ENCODE data around the gene PALLD.
"Not testable (repeated sequence)": the region's sequence is repeated elsewhere in the genome, so short reads cannot be mapped to it uniquely, and the experiment has no call there.

The PALLD gene

GRCh38 chr4:168498251-168498650, 1.4 kb downstream of the PALLD start:
- no peak for DNase-seq

- no peak for DNase-seq
These were observed 2.4 kb downstream of the PALLD start for GRCh38 chr4:168499241-168499640.

- no peak for DNase-seq
These were observed 4.6 kb downstream of the PALLD start for GRCh38 chr4:168501407-168501806.

GRCh38 chr4:168502861-168503260, 6.0 kb downstream of the PALLD start:
- no peak for DNase-seq

GRCh38 chr4:168503652-168504362, 7.0 kb downstream of the PALLD start:
- no peak for DNase-seq

GRCh38 chr4:168504526-168504925, 7.7 kb downstream of the PALLD start:
- DNase-seq, result no peak

- DNase-seq, result no peak
These were observed 9.2 kb downstream of the PALLD start for GRCh38 chr4:168506014-168506413.

GRCh38 chr4:168507178-168507815, 10.4 kb downstream of the PALLD start:
- no peak for DNase-seq

- DNase-seq, result no peak
These were observed 11.8 kb downstream of the PALLD start for GRCh38 chr4:168508683-168509082.

- no peak for DNase-seq
These were observed 12.9 kb downstream of the PALLD start for GRCh38 chr4:168509786-168510185.

- no peak for DNase-seq
These were observed 15.1 kb downstream of the PALLD start for GRCh38 chr4:168511780-168512489.

GRCh38 chr4:168513826-168514225, 17.0 kb downstream of the PALLD start:
- DNase-seq, result not testable (repeated sequence)

GRCh38 chr4:168514249-168514852, 17.5 kb downstream of the PALLD start:
- no peak for DNase-seq

- DNase-seq, result no peak
These were observed 18.6 kb downstream of the PALLD start for GRCh38 chr4:168515222-168516011.

- no peak for DNase-seq
These were observed 20.0 kb downstream of the PALLD start for GRCh38 chr4:168516841-168517240.

GRCh38 chr4:168519576-168519975, 22.7 kb downstream of the PALLD start:
- no peak for DNase-seq

- no peak for DNase-seq
These were observed 24.9 kb downstream of the PALLD start for GRCh38 chr4:168521721-168522120.

GRCh38 chr4:168522356-168522755, 25.5 kb downstream of the PALLD start:
- DNase-seq, result no peak

GRCh38 chr4:168522829-168523489, 26.1 kb downstream of the PALLD start:
- DNase-seq, result no peak

GRCh38 chr4:168524006-168524405, 27.2 kb downstream of the PALLD start:
- no peak for DNase-seq

GRCh38 chr4:168524897-168525296, 28.0 kb downstream of the PALLD start:
- DNase-seq, result no peak

- no peak for DNase-seq
These were observed 30.7 kb downstream of the PALLD start for GRCh38 chr4:168527560-168527959.

All from right hindlimb (tissue), 1 donor.